Astrocyte (in vitro differentiated cells and primary cell): ENCODE results near the gene NIPAL3. TPM values are rescaled to one million over a fixed set of nuclear protein-coding genes. Genes with fewer than 3 reads are reported as not detected.

Experiments used
- DNase-seq: peaks from one replicate; pipeline ENCODE4 v3.0.0-alpha.2; 2010; ENCODE audit warnings: low read depth
- FAIRE-seq: peaks from 2 replicates; lab custom pipeline; 2011; peaks lifted over from hg19 to GRCh38; lab: Jason Lieb, UNC
- H2AFZ ChIP-seq: 2 replicates; pipeline ENCODE4 v1.6.0; 2012; ENCODE audit warnings: low read depth, low read length, inconsistent platforms
- H3K27ac ChIP-seq: 2 replicates; pipeline ENCODE4 v1.5.1; 2011; ENCODE audit warnings: low read depth, low read length, inconsistent platforms
- H3K27me3 ChIP-seq: 2 replicates; pipeline ENCODE4 v1.6.0; 2011; ENCODE audit warnings: low read length, inconsistent platforms; ENCODE audit not compliant: insufficient read depth
- H3K36me3 ChIP-seq: 2 replicates; pipeline ENCODE4 v1.5.1; 2011; ENCODE audit warnings: low read length, inconsistent platforms; ENCODE audit not compliant: insufficient read depth
- H3K4me1 ChIP-seq: 2 replicates; pipeline ENCODE4 v1.5.1; 2011; ENCODE audit warnings: low read length, inconsistent platforms; ENCODE audit not compliant: insufficient read depth
- H3K4me2 ChIP-seq: 2 replicates; pipeline ENCODE4 v1.6.0; 2012; ENCODE audit warnings: low read length, inconsistent platforms
- H3K4me3 ChIP-seq: 2 replicates; pipeline ENCODE4 v1.5.1; 2011; ENCODE audit warnings: low read depth, mild to moderate bottlenecking, low read length, inconsistent platforms; ENCODE audit not compliant: insufficient read depth
- H3K79me2 ChIP-seq: 2 replicates; pipeline ENCODE4 v1.6.0; 2012; ENCODE audit warnings: mild to moderate bottlenecking, low read length, inconsistent platforms; ENCODE audit not compliant: insufficient read depth
- H3K9ac ChIP-seq: 2 replicates; pipeline ENCODE4 v1.6.0; 2012; ENCODE audit warnings: mild to moderate bottlenecking, low read length, inconsistent platforms
- H3K9me3 ChIP-seq: 2 replicates; pipeline ENCODE4 v1.5.1; 2012; ENCODE audit warnings: low read depth, mild to moderate bottlenecking, low read length, inconsistent platforms; ENCODE audit not compliant: insufficient read depth
- H4K20me1 ChIP-seq: 2 replicates; pipeline ENCODE4 v1.6.0; 2012; ENCODE audit warnings: low read length, inconsistent platforms; ENCODE audit not compliant: insufficient read depth
- H3K27ac Mint-ChIP-seq: one replicate; pipeline ENCODE4 v1.8.0; 2021; ENCODE audit warnings: mild to moderate bottlenecking, mixed read lengths; ENCODE audit not compliant: unreplicated experiment
- H3K27me3 Mint-ChIP-seq: one replicate; pipeline ENCODE4 v1.8.0; 2021; ENCODE audit warnings: low read depth, mixed read lengths; ENCODE audit not compliant: unreplicated experiment
- H3K36me3 Mint-ChIP-seq: one replicate; pipeline ENCODE4 v1.8.0; 2021; ENCODE audit warnings: low read depth, mixed read lengths; ENCODE audit not compliant: unreplicated experiment
- H3K4me1 Mint-ChIP-seq: one replicate; pipeline ENCODE4 v1.8.0; 2021; ENCODE audit warnings: low read depth, mixed read lengths; ENCODE audit not compliant: unreplicated experiment
- H3K4me3 Mint-ChIP-seq: one replicate; pipeline ENCODE4 v1.8.0; 2021; ENCODE audit warnings: mild to moderate bottlenecking, moderate library complexity, mixed read lengths; ENCODE audit not compliant: unreplicated experiment
- H3K9me3 Mint-ChIP-seq: one replicate; pipeline ENCODE4 v1.8.0; 2021; ENCODE audit warnings: mild to moderate bottlenecking, mixed read lengths; ENCODE audit not compliant: unreplicated experiment
- EZH2 ChIP-seq: IDR thresholded peaks from 2 replicates; pipeline ENCODE4 v1.6.1; 2012; ENCODE audit warnings: mild to moderate bottlenecking, low read length, inconsistent platforms; ENCODE audit not compliant: insufficient read depth
- total RNA-seq: library from RNA; stranded (reverse); gene quantifications from 2 replicates; pipeline ENCODE4 v1.2.1, GENCODE V29; 2021
- TF ChIP-seq, protein P1 (sequence below): IDR thresholded peaks from 2 replicates; pipeline ENCODE4 v1.5.1; 2011; ENCODE audit warnings: low read depth, mild to moderate bottlenecking, inconsistent platforms, low read length, moderate library complexity; ENCODE audit not compliant: insufficient read depth

Gene NIPAL3
- total RNA-seq, 1 donor from 2014 or later, result 47.2 TPM

DNA sequence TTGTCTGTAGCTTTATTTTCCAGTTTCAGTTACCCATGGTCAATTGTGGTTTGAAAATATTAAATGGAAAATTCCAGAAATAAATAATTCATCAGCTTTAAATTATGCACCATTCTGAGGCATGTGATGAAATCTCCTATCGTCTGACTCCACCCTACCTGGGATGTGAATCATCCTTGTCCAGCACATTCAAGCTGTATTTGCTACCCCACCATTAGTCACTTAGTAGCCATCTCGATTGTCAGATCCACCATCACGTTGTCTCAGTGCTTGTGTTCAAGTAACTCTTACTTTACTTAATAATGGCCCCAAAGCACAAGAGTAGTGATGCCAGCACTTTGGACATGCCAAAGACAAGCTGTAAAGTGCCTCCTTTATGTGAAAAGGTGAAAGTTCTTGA lies 6.1 kb upstream of the NIPAL3 start:
- Histone ChIP-seq H3K79me2 (peaks cover 4% of the 10 kb centered on the region), H3K4me2 (peak overlapping the region; percentile 54)
- H3K27ac Mint-ChIP-seq, result no peak overlapping the region

DNA sequence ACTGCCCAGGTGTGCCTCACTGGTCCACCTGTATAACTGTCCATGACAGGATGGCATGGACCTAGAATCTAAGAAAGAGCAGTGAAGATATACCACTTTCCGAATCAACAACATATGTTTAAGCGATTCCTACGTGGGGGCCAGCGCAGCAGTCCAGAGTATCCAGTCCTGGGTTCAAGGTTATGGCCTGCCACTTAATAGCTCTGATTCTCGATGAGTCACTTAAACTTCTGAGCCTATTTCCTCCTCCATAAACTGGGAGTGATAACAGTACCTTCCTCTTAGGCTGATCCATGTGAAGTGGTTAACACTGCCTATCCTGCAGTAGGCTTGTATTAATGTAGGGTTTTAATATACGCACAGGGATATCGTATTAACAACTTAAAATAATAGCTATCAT lies 4.9 kb upstream of the NIPAL3 start:
- peaks cover 3% of the 10 kb centered on the region for H3K9me3 Mint-ChIP-seq
- Histone ChIP-seq H3K27me3 (no peaks in the 10 kb centered on the region), H2AFZ (no peak overlapping the region), H3K9ac (no peak overlapping the region), H3K4me1 (peaks cover 20% of the 10 kb centered on the region), H3K4me2 (no peak overlapping the region), H3K27ac (no peak overlapping the region), H3K79me2 (peaks cover 4% of the 10 kb centered on the region), H3K36me3 (no peaks in the 10 kb centered on the region), H4K20me1 (no peaks in the 10 kb centered on the region), H3K4me3 (no peak overlapping the region), H3K9me3 (no peaks in the 10 kb centered on the region)
- no peak overlapping the region for H3K27ac Mint-ChIP-seq
- DNase-seq, result no peak
- H3K36me3 Mint-ChIP-seq, result no peaks in the 10 kb centered on the region
- FAIRE-seq, result no peak
- peak overlapping the region; percentile 47 for H3K4me3 Mint-ChIP-seq
- peaks cover 14% of the 10 kb centered on the region for H3K4me1 Mint-ChIP-seq
- TF ChIP-seq, protein P1, sequence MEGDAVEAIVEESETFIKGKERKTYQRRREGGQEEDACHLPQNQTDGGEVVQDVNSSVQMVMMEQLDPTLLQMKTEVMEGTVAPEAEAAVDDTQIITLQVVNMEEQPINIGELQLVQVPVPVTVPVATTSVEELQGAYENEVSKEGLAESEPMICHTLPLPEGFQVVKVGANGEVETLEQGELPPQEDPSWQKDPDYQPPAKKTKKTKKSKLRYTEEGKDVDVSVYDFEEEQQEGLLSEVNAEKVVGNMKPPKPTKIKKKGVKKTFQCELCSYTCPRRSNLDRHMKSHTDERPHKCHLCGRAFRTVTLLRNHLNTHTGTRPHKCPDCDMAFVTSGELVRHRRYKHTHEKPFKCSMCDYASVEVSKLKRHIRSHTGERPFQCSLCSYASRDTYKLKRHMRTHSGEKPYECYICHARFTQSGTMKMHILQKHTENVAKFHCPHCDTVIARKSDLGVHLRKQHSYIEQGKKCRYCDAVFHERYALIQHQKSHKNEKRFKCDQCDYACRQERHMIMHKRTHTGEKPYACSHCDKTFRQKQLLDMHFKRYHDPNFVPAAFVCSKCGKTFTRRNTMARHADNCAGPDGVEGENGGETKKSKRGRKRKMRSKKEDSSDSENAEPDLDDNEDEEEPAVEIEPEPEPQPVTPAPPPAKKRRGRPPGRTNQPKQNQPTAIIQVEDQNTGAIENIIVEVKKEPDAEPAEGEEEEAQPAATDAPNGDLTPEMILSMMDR, result no peak
- no peak for TF ChIP-seq EZH2
- H3K27me3 Mint-ChIP-seq, result no peaks in the 10 kb centered on the region

More for the DNA sequence above, 6.1 kb upstream of the NIPAL3 start:
- Mint-ChIP-seq H3K9me3 (peaks cover 3% of the 10 kb centered on the region), H3K27me3 (no peaks in the 10 kb centered on the region), H3K4me1 (peaks cover 14% of the 10 kb centered on the region), H3K4me3 (no peak overlapping the region), H3K36me3 (no peaks in the 10 kb centered on the region)
- H3K4me3 ChIP-seq, result no peak overlapping the region
- TF ChIP-seq, protein P1, result no peak
- no peak for TF ChIP-seq EZH2
- H4K20me1 ChIP-seq, result no peaks in the 10 kb centered on the region
- peak; percentile 87 for FAIRE-seq
- no peak overlapping the region for H3K9ac ChIP-seq
- peaks cover 20% of the 10 kb centered on the region for H3K4me1 ChIP-seq
- H3K27ac ChIP-seq, result peak overlapping the region; percentile 68
- DNase-seq, result peak; percentile 82
- no peaks in the 10 kb centered on the region for H3K9me3 ChIP-seq
- H3K27me3 ChIP-seq, result no peaks in the 10 kb centered on the region
- H3K36me3 ChIP-seq, result no peaks in the 10 kb centered on the region
- H2AFZ ChIP-seq, result peak overlapping the region; percentile 23

DNA sequence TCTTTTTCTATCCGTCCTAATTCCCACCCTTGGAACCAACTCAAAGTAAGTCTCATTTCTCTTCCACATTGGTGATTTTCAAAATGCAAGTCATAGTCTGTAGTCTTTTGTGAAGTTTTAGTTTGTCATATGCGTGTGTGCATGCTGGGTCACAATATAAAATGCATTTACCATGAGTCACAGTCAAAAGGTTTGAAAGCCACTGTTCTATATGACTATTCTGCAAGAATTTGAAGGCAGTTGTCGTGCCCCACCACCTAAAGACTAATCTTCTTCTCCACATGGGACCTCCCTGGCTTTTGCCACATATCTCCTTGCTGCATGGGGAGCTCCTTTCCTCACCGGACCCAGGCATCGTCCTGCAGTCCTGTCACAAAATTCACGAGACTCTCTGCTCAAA lies 3.6 kb upstream of the NIPAL3 start:
- H3K4me1 Mint-ChIP-seq, result peaks cover 24% of the 10 kb centered on the region

More for the DNA sequence above, 3.6 kb upstream of the NIPAL3 start:
- Histone ChIP-seq H3K4me2 (peak overlapping the region; percentile 68), H3K27me3 (no peaks in the 10 kb centered on the region), H3K79me2 (peaks cover 9% of the 10 kb centered on the region), H3K27ac (peak overlapping the region; percentile 57), H3K9ac (peak overlapping the region; percentile 40), H4K20me1 (no peaks in the 10 kb centered on the region), H3K36me3 (no peaks in the 10 kb centered on the region), H3K4me3 (no peak overlapping the region), H2AFZ (no peak overlapping the region), H3K9me3 (no peaks in the 10 kb centered on the region), H3K4me1 (peaks cover 32% of the 10 kb centered on the region)
- FAIRE-seq, result no peak
- Mint-ChIP-seq H3K4me3 (no peak overlapping the region), H3K36me3 (no peaks in the 10 kb centered on the region), H3K9me3 (peaks cover 3% of the 10 kb centered on the region), H3K27me3 (no peaks in the 10 kb centered on the region), H3K27ac (peak overlapping the region; percentile 15)
- no peak for TF ChIP-seq EZH2
- TF ChIP-seq, protein P1, result no peak
- peak; percentile 23 for DNase-seq
